CD4-positive, alpha-beta T cell treated with Interleukin-15 for 4 hours (primary cell): ENCODE measurements around the gene RSPH9.

Experiments used
- DNase-seq: peaks from one replicate; pipeline ENCODE4 v3.0.0-alpha.2; 2020; ENCODE audit warnings: low spot score

RSPH9 gene

DNA sequence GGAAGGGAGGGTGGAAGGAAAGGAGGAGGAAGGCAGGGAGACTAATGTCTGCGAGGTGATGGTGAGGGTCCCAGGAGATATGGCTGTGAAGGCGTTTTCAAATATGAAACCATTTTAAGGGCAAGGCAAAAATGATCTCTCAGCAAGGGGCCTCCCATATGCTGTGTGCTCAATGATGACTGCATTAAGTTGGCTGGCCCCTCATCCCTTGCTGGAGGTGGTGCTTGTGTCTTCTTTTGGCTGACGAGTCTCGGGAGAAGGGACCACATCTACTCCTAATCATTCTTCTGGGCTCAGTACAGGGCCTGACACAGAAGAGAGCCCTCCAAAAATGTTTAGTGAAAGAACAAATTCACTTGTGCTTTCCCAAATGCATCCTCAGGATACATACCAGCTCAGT is 65.7 kb downstream of the RSPH9 start:
- no peak for DNase-seq

DNA sequence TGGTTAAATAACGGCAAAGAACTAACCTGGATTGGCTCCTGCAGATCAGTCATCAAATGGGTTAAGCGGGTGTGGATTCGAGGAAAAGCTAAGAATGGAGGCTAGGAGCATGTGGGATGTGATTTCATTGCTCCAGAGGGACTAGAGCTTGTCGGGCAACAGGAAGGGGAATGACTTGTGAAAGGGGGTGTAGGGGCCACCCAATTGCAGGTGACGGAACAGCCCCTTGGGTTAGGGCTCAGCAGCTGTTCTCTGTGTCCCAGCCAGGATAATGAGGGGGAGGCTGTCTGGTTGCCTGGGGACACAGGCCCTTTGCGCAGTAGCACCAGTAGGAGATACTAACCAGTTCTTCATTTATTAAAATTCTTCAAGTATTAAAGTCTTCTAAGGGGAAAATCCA is 67.7 kb downstream of the RSPH9 start:
- DNase-seq: no peak

- DNase-seq: no peak
These were observed 68.9 kb downstream of the RSPH9 start for GRCh38 chr6:43713643-43714310.

- no peak for DNase-seq
These were observed 69.6 kb downstream of the RSPH9 start for GRCh38 chr6:43714311-43715055.

- no peak for DNase-seq
These were observed 70.4 kb downstream of the RSPH9 start for GRCh38 chr6:43715056-43715788.

DNA sequence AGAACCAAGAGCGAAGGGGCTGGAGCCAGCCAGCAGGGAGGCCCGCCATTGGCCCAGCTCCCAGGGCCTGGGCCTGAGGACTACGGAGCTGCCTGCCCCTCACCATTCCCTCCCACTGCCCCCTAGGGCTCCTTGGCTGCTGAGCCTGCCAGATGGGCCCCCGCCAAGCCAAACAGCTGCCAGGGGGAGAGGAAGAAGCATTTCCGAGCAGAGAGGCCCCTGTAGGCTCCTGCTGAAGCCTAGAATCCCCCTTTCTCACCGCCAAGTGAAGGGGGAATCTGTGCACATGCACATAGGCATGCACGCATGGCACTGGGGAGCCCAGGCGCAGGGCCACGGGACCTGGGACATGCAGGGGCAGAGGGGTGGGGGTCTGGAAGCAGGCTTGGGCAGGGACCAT is 71.3 kb downstream of the RSPH9 start:
- no peak for DNase-seq

DNA sequence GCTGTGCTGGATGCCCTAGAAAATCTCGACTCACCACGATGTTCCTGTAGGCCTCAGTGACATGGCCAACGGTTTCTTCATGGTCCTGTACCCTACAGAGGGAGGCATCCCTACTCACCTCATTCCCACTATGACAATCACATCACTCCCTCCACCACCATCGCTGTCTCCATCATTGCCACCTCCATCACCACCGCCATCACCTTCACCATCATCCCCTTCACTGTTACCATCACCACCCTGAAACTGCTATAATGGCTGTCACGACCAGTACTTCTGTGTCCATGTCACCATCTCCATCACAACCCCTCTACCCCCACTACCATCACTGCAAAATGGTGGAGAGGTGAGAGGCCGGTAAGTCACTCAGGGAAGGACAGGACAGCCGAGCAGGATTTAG is 72.6 kb downstream of the RSPH9 start:
- DNase-seq: no peak

- DNase-seq: no peak
These were observed 73.0 kb downstream of the RSPH9 start for GRCh38 chr6:43717822-43718221.

DNA sequence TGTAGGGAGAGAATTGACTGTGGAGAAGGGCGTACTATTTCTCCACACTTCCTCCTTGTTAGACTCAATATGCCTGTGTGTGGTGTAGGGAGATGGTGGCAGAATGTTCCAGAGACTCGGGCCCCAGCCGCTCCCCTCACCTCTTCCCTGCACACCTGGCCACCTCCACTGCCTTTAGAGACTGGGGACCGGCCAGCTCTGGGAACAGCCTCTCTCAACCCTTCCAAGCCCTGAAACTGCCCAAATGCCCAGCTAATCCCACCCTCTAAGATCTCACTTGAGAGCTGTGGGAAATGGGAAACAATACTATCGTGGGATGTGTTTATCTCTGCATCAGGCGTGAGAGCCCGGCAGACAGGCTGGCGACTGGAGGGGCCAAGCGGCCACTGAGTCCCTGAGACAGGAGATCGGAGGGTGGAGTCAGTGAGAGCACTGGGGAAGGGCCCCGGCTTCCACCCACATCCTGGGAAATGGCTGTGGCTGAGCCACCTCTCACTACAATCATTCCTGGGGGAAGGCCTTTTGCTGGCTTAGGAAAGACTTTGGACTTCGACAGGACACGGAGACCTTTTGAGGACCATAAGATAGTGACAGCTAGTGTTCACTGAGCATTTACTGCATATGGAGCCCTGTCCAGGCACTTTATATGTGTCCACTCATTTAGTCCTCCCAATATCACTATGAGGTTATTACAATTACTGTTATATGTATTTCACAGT is 73.7 kb downstream of the RSPH9 start:
- DNase-seq: no peak

GRCh38 chr6:43719511-43719910 is 74.7 kb downstream of the RSPH9 start:
- DNase-seq: no peak

GRCh38 chr6:43720999-43721398 is 76.2 kb downstream of the RSPH9 start:
- DNase-seq: no peak
